ENCODE measurements around the gene FAM131A.

DNA sequence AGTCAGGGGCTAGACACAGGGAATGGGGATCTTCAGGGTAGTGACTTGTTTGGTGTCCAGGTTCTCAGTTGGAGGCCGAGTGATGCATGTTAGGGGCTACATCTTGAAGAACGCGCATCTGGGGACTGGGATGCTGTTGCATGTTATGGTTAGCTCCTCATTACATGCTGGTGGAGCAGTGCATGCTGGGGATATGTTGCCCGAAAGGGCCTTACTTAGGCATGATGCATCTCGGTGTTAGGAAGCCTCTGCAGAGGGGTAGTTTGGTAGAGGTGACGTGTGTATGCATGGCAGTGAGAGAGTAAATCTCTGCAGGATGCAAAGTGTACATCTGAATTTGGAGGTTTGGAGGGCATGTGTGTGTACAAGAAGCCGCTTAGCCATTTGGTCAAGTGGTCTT lies 20.6 kb upstream of the FAM131A start:
- TF ChIP-seq, protein P1, sequence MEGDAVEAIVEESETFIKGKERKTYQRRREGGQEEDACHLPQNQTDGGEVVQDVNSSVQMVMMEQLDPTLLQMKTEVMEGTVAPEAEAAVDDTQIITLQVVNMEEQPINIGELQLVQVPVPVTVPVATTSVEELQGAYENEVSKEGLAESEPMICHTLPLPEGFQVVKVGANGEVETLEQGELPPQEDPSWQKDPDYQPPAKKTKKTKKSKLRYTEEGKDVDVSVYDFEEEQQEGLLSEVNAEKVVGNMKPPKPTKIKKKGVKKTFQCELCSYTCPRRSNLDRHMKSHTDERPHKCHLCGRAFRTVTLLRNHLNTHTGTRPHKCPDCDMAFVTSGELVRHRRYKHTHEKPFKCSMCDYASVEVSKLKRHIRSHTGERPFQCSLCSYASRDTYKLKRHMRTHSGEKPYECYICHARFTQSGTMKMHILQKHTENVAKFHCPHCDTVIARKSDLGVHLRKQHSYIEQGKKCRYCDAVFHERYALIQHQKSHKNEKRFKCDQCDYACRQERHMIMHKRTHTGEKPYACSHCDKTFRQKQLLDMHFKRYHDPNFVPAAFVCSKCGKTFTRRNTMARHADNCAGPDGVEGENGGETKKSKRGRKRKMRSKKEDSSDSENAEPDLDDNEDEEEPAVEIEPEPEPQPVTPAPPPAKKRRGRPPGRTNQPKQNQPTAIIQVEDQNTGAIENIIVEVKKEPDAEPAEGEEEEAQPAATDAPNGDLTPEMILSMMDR (IDR thresholded peaks at IDR 0.05; ENCODE audit: insufficient read depth, low read length, poor library complexity, severe bottlenecking), result no peak
- TF ChIP-seq EZH2phosphoT487 (conservative IDR thresholded peaks at IDR 0.05; ENCODE audit: low read length), result no peak

All from SU-DHL-6 (cell line).